Inflammatory macrophage (primary cell): ENCODE data around the gene CACNA1C.
"Not testable (repeated sequence)": the region's sequence is repeated elsewhere in the genome, so short reads cannot be mapped to it uniquely, and the experiment has no call there.

Experiments
- DNase-seq, 2 donors: peaks; one replicate each; pipeline ENCODE4 v3.0.0-alpha.2; 2020 to 2022

CACNA1C gene

GRCh38 chr12:2113119-2113912 lies 60.5 kb downstream of the CACNA1C start:
- no peak for DNase-seq

GRCh38 chr12:2114071-2114470 lies 61.3 kb downstream of the CACNA1C start:
- DNase-seq: no peak

GRCh38 chr12:2115101-2115845 lies 62.5 kb downstream of the CACNA1C start:
- DNase-seq: no peak

DNA sequence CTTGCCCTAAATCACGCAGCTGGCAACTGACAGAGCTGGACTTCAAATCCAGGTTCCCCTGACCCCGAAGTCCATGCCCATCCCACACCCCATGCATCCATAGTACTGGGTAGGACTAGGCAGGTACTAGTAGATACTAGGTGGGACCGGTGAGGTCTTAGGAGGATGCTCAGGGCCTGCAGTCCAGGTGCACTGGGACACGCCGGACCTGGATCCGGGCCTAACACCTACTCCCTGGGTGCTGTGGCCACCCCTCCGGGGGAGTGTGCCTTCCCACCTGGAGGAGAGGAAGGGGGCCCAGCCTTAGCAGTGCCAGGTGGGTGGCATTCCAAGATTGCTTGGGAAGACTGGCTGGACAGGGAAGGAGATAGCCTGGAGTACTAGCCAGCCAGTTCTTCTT lies 64.8 kb downstream of the CACNA1C start:
- no peak for DNase-seq

DNA sequence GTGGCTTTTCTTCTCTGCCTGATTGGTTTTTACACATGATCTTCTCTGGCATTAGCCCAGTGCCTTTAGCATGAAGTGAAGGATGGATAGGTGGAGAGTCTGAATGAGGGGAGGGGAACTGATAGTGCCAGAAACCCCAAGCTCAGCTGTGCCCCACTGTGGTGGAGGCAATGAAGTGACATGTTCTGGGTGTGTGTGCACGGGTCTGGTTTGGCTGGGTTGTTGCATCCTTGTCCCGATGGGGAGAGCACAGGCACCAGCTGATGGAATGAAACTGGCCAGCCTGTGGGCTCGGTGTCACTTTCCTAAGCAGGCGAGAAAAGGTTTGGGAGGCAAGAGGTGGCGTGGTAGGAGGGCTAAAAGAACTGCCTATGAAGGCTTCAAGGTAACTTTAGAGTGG lies 65.3 kb downstream of the CACNA1C start:
- no peak for DNase-seq

DNA sequence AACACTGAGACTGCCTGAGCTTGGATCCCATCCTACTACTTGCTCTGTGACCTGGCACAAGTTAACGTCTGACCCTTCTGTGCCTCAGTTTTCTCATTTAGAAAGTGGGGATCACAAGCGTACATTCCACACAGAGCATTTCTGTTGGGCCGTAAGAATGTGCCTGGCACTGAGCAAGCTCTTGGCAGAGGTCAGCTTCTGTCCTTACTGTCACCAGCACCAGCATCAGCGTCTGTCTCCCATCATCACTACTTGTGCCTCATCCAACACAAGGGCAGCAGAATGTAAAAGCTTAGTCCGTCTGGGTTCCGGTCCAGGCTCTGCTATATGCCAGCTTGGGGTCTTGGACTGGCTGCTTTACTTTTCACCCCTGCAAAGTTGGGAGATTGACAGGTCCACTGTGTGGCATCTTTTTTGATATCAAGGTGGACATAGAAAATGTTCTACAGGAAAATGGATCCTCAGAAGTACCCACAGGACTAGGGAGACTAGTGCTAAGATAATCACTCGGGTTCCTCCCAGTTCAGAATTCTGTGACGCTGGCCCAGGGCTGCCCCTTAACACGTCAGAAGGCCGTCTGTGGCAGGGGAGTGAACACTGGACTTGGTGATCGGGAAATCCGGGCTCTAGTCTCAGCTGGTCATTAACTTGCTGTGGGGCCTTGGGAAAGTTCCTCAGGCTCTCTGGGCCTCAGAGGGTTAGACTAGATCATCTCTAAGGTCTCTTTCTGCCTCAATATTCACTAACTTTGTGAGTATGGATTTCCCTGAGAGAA lies 65.9 kb downstream of the CACNA1C start:
- no peak for DNase-seq

- no peak for DNase-seq
Observed at GRCh38 chr12:2119266-2119665, 66.5 kb downstream of the CACNA1C start.

GRCh38 chr12:2120982-2121758 lies 68.4 kb downstream of the CACNA1C start:
- no peak for DNase-seq

DNA sequence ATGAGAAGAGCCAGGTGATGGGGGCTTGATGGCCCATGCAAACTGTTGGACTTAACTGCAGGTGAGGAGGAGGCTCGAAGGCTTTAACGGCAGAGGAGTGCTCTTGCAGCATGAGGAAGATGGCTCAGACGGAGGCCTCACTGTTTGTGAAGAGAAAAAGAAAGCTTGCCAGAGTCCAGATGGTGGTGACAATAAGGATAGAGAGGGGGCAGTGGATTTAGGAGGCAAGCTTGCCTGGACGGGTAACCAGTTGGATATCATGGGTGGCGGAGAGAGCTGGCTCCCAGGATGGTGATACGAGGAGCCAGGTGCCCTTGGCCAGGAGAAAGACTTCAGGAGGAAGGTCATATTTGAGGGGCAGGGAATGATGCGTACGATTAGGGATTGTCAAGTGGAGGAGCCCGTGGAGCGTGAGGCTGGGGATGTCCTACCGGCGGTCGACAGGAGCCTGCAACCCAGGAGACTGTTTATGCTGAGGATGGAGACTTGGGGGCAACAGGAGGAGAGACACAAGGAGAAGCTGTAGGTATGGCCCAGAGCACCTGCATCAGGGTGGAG lies 71.8 kb downstream of the CACNA1C start:
- DNase-seq: no peak

DNA sequence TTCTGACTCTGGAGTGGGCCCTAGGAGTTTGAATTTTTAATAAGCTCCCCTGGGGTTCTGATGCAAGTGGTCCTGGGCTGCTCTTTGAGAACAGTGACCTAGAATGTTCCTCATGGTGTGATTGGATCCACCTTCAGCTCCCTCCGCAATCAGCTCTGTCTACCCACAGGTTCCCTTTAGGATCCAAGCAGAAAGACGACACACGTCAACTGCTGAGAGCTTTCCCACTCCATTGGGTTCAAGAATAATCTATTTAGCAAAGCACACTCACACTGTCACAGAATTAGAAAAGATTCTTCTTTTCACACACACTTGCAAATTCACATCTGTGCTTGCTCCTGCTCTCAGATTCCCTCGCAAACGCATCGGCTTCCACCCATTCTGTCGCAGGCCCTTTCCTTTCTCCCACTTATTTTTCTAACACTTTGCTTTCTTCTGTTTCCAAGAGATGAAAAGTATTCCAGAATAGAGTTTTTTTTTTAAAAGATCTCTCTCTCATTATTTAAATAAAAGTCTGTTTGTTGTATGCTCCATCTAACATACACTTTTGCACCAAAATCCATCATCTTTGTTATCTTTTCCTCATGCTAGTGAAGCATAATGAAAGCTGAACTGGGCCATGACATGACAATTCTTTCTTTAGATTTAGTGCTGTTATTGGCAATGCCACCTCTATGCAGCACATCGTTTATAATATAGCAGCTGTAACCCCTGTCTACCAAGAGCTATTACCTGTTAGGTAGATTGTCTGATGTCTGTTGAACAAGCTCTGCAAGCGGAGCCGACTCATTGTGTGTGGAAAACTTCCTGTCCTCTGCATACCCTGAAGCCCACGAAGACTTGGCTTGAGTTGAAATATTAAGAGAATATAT lies 73.1 kb downstream of the CACNA1C start:
- DNase-seq: no peak

DNA sequence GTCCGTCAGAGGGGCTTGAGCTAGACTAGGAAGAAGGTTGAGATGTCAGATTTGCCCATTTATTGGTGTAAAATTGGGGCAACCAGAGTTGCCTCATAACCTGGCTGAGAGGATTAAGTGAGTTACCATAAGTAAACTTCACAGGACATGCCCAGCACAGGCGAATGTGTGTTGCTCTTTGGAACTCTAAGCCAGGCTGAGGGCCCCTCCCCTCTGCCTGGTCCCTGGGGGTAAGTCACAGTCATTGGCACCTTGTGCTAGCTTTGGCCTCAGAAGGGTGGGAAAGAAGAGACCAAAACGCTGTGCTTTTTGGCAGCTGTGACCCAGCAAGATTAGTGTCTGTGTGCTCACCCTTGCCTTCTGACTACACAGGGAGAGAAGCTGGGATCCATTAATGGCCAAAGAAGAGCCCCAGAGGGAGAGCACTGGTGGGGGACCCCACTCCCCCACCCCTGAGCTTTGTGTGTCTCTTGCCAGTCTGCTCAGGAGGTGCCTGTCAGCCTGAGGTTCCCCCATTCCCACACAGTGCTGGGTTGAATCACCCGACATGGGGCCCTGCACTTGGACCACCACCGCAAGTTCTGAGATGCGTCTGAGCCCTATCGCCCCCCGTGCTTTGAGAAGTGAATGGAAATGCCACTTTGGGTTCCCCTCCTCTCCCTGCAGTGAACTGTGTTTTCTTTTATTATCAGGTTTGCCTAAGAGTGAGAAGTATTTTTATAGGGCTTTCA lies 74.1 kb downstream of the CACNA1C start:
- DNase-seq: no peak

DNA sequence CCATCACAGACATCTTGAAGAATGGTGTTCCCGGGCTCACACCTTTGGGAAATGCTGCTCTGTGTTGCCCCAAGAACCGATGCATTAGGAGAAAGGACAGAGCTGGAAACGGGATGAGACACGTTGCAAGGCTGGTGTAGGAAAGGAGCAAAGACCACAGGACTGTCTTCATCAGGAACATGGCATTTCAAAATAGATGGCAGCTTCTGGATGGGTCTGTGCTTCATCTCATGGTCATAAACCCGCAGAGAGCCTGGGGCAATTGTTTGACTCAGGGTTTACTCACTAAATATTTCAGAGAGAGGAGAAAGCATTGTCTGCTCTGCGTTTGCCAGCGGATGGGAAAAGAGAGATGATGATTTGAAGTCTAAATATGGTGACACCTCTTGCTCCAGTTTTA lies 76.3 kb downstream of the CACNA1C start:
- DNase-seq: no peak

- not testable (repeated sequence) for DNase-seq
Observed at GRCh38 chr12:2135661-2136418, 83.1 kb downstream of the CACNA1C start.

DNA sequence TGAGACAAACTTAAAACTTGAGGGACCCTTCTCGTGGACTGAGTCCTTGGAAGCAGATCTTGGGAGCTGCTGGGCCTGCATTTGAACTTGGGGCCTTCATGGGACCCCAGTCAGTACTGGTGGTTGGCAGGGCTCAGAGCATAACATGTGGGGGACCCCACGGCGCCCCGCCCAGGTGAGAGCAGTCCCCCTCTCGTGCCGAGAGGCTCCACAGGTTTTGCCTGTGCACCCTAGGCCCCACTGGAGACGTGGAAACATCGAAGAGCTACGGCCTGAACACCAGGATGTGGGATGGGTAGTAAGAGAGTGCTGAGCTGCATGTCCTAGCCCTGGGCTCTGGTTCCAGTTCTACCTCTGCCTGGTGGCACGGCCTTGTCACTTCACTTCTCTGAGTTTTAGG lies 84.1 kb downstream of the CACNA1C start:
- DNase-seq: no peak

DNA sequence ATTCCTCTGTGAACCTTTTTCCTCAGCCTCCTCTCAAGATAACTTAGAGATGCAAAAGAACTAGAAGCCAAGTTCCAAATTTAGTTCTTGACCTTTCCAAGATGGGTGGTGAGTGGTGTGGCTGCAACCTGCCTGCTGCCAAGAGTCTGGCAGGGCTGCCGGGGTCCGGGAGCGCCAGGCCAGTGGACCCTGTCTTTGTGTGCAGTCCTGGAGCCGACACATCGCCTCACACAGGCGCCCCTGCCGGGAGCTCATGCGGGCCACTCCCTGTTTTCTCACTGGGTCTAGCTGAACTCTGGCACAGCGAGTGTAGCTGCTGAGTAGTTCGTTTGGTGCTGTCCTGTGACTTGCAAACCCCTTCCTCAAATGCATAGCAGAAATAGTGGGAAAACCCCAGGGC lies 84.9 kb downstream of the CACNA1C start:
- DNase-seq: no peak

GRCh38 chr12:2138294-2138693 lies 85.5 kb downstream of the CACNA1C start:
- DNase-seq: no peak

- DNase-seq: no peak
Observed at GRCh38 chr12:2138871-2139308, 86.1 kb downstream of the CACNA1C start.

GRCh38 chr12:2139651-2140050 lies 86.9 kb downstream of the CACNA1C start:
- DNase-seq: no peak

- no peak for DNase-seq
Observed at GRCh38 chr12:2140858-2141519, 88.2 kb downstream of the CACNA1C start.
